Measurements from ENCODE around the gene ANXA2R.

DNA sequence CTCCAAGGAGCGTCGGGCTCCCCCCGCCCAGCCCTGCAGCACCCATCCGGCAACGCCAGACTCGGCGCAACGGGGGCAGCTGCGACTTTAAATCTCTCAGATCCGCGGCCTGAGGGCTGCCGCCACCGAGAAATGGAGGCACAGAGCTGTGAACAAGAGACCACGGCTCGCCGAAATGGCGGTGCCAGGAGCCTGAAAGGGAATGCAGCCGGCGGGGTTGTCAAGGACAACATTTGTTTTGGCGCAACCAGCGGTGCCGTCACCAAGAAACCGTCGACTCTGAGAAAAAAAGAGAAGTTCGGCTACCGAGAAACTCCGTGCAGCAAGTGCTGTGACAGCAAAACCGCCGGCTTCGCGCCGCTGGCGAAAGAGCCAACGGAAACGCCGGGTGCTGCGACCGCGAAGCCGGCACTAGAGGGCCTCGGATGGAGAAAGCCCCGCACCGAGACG is 2.1 kb upstream of the ANXA2R start:
- TF ChIP-seq FOXK2 (IDR thresholded peaks at IDR 0.05) (no peak), SP1 (IDR thresholded peaks at IDR 0.05) (no peak), BHLHE40 (IDR thresholded peaks at IDR 0.05; ENCODE audit: borderline replicate concordance) (no peak), ZNF384 (IDR thresholded peaks at IDR 0.05) (no peak), SUZ12 (IDR thresholded peaks at IDR 0.05) (no peak), FOXA1 (IDR thresholded peaks at IDR 0.05) (no peak), HDGF (IDR thresholded peaks at IDR 0.05; ENCODE audit: borderline replicate concordance) (no peak), CTBP1 (IDR thresholded peaks at IDR 0.05; ENCODE audit: borderline replicate concordance) (no peak), FOXM1 (IDR thresholded peaks at IDR 0.05; ENCODE audit: borderline replicate concordance) (no peak), ARNT (IDR thresholded peaks at IDR 0.05) (no peak), ELF4 (IDR thresholded peaks at IDR 0.05) (no peak)
